WERI-Rb-1 (cell line): ENCODE results near the gene PTPRD.

ENCODE experiments used
- DNase-seq: peaks from one replicate; pipeline ENCODE4 v3.0.0-alpha.2; 2020
- H3K27ac ChIP-seq: fragments of 250-450 bp; sonication (Bioruptor Pico); 2 replicates; pipeline ENCODE4 v1.5.1; 2020; ENCODE audit warnings: mild to moderate bottlenecking, moderate library complexity
- H3K27me3 ChIP-seq: fragments of 250-450 bp; sonication (Bioruptor Pico); 2 replicates; pipeline ENCODE4 v1.5.1; 2021; ENCODE audit warnings: mild to moderate bottlenecking, low read depth, moderate library complexity; ENCODE audit not compliant: insufficient read depth, severe bottlenecking
- H3K36me3 ChIP-seq: fragments of 250-450 bp; sonication (Bioruptor Pico); 2 replicates; pipeline ENCODE4 v1.5.1; 2020; ENCODE audit warnings: mild to moderate bottlenecking, moderate library complexity
- H3K4me3 ChIP-seq: 2 replicates; pipeline ENCODE4 v1.5.1; 2011; ENCODE audit warnings: low read depth, mild to moderate bottlenecking, control low read depth, low read length
- H3K9me3 ChIP-seq: fragments of 250-450 bp; sonication (Bioruptor Pico); 2 replicates; pipeline ENCODE4 v1.5.1; 2021; ENCODE audit warnings: mild to moderate bottlenecking, moderate library complexity; ENCODE audit not compliant: severe bottlenecking
- CTCF ChIP-seq: IDR thresholded peaks from 2 replicates; pipeline ENCODE4 v1.5.1; 2011; ENCODE audit warnings: low read depth, mild to moderate bottlenecking, control low read depth, inconsistent platforms, low read length

PTPRD gene

GRCh38 chr9:8468045-8468637 lies 2144.7 kb downstream of the PTPRD start:
- Histone ChIP-seq H3K9me3 (no peaks in the 10 kb centered on the region), H3K27me3 (no peaks in the 10 kb centered on the region), H3K4me3 (no peak overlapping the region), H3K27ac (no peak overlapping the region), H3K36me3 (no peaks in the 10 kb centered on the region)
- no peak for TF ChIP-seq CTCF
- DNase-seq = no peak

GRCh38 chr9:8457816-8458215 lies 2155.0 kb downstream of the PTPRD start:
- DNase-seq = no peak
- Histone ChIP-seq H3K9me3 (no peaks in the 10 kb centered on the region), H3K27me3 (no peaks in the 10 kb centered on the region), H3K4me3 (no peak overlapping the region), H3K36me3 (no peaks in the 10 kb centered on the region), H3K27ac (no peak overlapping the region)
- no peak for TF ChIP-seq CTCF

DNA sequence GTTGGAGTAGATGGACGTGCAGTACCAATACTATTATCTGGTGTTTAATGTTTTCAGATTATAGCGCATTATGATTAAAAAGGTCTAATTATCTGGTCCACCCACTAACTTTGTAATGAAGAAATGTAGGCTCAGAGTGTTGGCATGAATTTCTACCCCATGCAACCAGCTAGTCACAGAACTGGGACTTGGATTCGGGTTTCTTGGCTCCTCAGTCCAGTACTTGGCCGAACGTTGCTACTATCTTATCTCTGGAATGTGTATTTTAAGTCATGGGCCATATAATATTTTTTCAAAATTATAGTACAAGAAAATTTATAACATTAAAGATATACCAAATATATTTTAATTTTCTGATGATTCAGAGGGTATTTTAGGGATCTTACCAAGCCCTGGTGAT lies 2155.7 kb downstream of the PTPRD start:
- H3K9me3 ChIP-seq = no peaks in the 10 kb centered on the region
- H3K27ac ChIP-seq = no peak overlapping the region
- no peak for DNase-seq
- H3K36me3 ChIP-seq = no peaks in the 10 kb centered on the region
- H3K4me3 ChIP-seq = no peak overlapping the region
- H3K27me3 ChIP-seq = no peaks in the 10 kb centered on the region
- no peak for TF ChIP-seq CTCF

DNA sequence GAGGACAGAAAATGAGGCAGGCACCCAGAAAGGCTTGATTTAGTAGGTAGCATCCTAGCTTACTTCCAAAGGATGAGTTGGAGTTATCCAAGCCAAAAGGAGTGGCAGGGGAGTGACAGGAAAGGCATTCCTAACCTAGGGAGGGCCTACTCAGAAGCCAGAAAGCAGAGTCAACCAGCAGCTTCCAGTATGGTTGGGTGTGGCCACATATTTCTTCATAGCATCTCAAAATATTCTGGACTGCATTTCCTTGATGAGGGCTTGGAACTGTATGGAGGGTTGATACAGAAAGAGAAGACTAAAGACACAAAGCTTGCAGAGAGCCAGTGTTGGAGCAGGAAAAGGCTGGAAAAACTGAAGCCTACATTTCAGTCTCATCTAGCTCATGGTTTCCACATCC lies 2156.5 kb downstream of the PTPRD start:
- no peak for TF ChIP-seq CTCF
- Histone ChIP-seq H3K27me3 (no peaks in the 10 kb centered on the region), H3K36me3 (no peaks in the 10 kb centered on the region), H3K9me3 (no peaks in the 10 kb centered on the region), H3K4me3 (no peak overlapping the region), H3K27ac (no peak overlapping the region)
- DNase-seq = no peak

GRCh38 chr9:8450810-8451545 lies 2161.8 kb downstream of the PTPRD start:
- no peak for TF ChIP-seq CTCF
- Histone ChIP-seq H3K9me3 (no peaks in the 10 kb centered on the region), H3K27me3 (no peaks in the 10 kb centered on the region), H3K27ac (no peak overlapping the region), H3K4me3 (no peak overlapping the region), H3K36me3 (no peaks in the 10 kb centered on the region)
- no peak for DNase-seq
